HG03575 (cell line): Measurements from ENCODE around the gene BIN1.
A peak's percentile ranks its signal among the peaks of the same experiment; 100 is the strongest.
"Not testable (repeated sequence)": the region's sequence is repeated elsewhere in the genome, so short reads cannot be mapped to it uniquely, and the experiment has no call there.

Source experiments
- ATAC-seq: cut with Tn5 transposase; IDR thresholded peaks from one replicate; pipeline ENCODE4 v1.9.1; 2021; ENCODE audit not compliant: unreplicated experiment, insufficient number of reproducible peaks, low FRiP score; ENCODE audit errors: extremely low read depth

The BIN1 gene

DNA sequence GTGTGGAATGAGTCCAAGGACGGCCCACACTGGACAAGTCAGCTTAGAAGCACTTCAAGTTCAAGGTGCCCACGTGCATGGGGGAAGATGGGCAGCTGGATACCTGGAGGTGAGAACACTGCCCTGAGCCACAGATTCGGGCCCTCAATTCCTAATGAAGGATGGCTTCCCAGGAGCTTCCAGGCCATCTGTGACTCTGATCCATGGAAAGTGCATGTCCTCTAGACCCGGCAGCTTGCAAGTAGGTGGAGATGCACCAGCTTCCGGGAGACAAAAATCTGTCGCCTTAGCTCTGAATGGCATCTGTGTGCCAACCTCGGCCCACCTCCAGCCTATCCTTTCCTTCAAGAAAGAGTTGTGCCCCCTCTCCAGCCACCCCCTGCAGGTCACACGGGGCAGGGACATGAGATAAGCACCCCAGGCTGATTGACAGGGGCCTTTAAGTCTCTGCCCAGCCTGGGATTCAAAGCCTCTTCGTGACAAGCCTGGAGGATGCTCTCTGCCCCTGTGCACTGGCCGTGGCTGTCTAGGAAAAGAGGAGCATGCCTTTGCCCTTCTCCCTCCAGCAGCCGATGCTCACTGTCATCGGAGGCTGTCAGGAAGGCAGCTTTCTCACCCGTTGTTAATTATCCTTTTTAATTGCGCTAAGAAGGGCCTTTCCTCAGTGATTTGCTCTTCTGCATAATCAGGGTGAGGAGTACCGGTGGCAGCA is 65.5 kb downstream of the BIN1 start:
- no peak for ATAC-seq

DNA sequence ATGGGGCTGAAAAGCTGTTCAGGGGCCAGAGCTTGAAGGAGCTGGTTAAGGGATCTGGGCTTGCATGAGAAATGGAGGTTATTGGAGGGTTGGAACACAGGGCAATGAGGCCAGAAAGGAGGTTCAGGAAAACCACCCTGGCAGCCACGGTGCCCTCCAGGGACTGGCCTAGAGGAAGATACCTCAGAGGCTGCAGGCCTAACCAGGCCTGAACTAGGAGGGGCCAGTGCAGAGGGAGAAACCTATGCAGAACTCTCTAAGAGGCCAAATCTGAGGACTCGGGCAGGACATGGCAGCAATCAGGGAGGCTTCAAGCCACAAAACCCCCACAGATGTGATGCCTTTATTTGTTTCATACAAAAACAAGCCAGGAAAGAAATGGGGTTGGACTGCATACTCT is 66.8 kb downstream of the BIN1 start:
- no peak for ATAC-seq

DNA sequence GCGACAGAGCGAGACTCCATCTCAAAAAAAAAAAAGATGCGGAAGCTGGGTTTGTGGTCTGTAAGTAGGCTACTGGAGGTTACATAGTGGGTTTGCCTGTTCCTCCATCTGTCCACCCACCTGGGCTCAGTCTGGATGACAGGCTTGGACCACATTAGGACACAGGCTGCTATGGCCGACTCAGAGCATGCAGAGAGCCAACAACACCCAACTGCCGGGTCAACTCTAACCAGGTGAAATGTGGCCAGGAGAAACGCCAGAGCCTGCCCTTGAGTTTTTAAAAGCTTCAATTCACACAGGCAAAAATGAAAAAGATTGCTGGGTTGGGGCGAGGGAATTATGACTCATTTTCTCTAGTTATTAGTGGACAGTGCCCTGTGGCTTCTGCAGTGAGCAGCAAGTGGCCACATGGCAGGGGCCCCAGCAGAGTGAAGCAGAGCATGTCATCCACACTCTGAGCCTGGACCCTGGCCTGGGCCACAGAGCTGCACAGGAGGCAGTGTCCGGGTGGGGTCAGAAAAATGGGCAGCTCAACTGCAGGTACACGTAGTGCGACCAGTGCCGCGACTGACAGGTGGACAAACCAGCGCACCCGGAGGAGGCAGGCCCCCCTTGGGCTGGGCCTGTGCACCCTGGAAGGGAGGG is 67.4 kb downstream of the BIN1 start:
- peak; percentile 34 for ATAC-seq

DNA sequence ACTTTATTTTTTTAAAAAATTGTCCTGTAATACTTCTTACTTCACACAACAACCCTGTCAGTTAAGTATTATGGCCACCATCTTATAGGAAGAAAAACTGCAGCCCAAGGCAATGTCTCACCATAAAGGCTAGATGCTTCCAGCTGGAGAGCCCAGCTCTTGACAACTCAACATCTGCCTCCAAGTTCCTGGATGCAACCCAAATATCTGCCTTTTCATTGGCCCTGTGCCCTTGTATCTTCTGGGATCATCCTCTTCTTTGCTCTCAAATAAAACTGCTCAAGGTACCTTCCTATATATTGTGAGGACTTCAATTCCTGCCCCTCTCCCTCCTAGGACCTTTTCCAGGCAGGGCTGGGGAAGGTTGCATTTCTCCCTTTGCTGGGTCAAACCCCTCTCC is 69.5 kb downstream of the BIN1 start:
- no peak for ATAC-seq

DNA sequence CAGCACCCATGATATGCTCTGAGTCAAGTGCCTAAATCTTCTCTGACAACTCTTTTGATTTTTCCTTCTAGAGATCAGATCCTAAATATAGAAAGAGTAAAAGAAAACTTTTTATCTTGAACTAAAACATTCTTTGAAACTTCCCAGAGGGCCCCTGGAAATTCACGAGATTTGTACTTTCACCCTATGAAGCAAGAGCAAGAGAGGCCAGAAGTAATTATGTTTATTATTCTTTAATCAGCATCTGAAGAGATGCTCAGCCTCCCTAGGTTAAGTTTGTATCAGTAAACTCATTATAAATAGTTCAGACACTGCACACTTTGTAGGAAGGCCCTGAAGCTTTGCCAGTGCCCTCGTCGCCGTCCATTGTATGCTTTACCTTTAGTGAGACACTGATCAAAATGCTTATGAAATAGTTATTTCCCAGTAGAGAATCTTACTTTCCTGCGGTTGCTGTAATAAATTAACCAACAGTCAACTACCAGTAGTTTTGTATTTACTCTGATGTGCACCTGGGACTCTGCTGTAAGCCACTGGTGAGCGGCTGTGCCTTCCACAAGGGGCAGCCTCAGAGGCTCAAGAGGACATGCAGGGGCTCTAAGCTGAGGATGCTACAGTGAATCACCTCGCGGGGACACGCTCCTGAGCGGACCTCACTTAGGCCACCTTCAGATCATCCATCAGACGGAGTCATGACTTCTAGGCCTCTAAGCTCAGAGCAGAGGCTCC is 71.9 kb downstream of the BIN1 start:
- no peak for ATAC-seq

DNA sequence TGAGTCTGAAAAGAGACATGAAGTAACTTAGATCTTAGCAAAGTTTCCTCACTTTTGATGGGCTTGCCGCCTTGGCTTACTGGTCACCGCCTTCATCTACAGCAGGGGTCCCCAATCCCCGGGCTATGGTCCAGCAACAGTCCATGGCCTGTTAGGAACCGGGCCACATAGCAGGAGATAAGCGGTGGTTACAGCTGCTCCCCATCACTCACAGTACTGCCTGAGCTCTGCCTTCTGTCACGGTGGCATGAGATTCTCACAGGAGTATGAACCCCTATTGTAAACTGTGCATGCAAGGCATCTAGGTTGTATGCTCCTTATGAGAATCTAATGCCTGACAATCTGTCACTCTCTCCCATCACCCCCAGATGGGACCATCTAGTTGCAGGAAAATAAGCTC is 72.9 kb downstream of the BIN1 start:
- ATAC-seq, result no peak

DNA sequence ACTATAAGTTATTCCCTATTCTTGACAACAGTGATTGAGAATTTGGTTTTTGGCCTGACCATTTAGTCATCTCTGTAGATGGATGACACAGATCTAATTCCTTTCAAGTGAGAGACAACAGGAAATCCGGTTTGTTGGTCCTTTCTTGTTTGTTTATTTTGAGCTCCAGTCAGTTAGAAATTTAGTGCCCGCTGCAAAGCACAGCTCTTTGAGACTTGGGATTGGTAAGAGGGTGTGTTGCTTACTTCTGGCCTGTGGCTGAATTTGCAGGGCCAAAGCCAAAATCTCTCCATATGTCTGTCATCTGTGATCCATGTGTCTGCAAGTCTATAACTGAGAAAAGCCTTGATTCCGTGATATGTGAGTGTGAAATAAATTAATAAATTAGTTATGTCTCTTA is 74.3 kb downstream of the BIN1 start:
- no peak for ATAC-seq

DNA sequence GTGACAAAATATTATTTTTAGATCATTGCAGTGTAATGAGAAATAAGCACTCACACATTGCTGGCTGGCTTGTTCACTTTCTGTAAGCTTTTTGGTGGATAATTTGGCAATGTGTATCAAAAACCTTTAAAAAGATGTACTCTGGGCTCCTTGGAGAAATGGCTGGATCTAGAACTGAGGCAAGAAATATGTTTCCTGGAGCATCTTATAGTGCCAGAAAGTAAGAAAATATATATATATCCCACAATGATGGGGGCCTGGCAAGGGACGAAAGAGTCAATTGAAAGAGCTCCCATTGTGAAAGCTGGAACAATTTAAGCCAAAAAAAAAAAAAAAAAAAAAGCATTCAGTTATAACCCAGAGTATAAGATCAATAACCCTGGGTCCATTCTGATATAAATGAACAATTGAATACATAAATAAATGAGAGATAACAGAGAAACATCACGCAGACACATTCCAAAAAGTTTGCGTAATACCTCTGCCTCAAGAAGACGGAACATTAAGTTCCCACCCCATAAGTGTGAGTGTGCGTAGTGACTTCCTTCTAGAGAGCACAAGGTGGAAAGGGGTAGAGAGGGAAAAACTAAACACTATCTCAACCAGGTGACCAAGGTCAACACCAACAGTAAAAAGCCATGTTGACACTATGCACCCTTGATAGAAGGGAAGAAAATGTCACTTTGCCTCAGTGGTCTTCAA is 77.5 kb downstream of the BIN1 start:
- ATAC-seq, result no peak

DNA sequence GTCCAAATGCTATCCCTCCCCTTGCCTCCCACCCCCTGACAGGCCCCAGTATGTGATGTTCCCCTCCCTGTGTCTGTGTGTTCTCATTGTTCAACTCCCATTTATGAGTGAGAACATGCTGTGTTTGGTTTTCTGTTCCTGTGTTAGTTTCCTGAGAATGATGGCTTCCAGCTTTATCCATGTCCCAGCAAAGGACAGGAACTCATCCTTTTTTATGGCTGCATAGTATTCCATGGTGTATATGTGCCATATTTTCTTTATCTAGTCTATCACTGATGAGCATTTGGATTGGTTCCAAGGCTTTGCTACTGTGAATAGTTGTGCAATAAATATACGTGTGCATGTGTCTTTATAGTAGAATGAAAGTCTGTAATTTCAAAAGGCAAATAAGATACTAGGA is 78.2 kb downstream of the BIN1 start:
- not testable (repeated sequence) for ATAC-seq

DNA sequence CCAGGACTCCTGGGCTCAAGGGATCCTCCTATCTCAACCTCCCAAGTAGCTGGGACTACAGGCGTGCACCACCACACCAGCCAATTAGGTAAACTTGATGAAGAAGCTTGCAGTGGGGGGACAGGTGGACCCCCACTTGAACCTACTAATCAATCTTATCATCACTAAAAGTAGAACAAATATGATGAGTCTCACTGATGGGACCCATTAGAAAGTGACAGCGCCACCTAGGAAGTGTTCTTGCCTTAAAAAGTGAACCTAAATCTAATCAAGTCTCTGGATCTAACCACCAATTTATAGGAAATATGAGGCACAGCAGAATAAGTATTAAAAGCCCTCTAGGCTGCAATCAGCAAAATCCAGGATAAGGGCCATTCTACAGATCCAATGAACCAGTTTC is 79.2 kb downstream of the BIN1 start:
- ATAC-seq, result no peak

DNA sequence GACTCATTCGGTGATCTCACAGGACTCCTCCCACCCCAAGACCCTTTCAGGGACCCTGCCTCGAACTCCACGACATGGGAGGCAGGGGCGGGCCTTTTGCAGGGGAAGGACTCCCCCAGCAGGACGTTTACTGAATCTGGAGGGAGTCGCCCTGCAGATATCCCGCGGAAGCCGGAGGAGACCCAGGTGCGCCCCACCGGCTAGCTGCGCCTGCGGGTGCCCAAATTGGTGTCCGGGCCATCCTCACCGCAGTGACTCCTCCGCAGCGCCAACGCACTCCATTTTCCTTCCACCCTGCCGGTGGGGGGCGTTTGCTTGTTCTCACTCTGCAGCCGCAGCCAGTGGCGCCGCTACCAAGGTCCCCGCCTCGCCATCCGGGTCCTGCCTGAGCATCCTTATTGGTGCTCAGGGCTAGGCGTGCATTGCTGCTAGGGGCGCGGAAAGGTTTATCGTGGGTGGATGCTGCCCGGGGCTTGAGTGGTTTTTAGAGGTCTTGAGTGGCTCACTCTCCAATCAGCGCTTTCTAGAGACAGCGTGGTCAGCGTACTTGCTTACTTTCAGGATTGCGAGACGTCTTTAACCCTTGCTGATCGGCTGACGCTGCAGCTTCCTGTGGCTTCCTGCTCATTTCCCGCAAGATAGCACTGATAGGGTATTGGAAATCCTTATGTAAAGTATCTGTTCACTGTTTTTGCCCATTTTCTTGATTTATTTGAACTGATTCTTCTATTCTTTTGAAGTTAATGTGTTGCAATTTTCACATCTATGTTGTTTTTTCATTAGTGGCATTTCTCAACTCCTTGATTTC is 81.4 kb downstream of the BIN1 start:
- no peak for ATAC-seq

DNA sequence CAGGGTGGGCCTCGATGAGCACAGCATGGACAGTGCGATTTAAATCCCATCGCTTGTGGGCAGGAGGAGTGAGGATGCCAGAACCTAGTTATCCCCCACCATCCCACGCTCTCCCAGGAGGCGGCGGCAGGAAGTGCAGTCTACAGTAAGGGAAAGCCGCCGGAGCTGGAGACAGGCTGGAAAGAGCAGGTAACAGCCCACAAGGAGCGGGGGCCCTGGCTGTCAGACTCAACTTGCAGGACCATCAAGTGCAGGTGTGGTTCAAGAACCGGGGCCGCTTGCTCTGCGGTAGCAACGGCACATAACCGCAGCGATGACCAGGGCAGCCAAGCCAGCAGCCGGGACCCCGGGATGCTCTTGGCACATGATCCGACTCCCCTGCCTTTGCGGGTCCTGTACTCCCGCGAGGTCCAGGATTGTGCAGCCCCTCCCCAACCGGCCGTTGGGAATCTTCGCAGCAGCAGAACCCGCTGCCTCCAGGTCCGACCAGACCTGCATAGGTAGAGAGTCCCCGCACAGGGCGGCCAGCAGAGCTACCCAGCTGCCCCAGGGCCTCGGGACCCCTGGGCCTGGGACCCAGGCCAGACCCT is 82.1 kb downstream of the BIN1 start:
- ATAC-seq, result no peak

DNA sequence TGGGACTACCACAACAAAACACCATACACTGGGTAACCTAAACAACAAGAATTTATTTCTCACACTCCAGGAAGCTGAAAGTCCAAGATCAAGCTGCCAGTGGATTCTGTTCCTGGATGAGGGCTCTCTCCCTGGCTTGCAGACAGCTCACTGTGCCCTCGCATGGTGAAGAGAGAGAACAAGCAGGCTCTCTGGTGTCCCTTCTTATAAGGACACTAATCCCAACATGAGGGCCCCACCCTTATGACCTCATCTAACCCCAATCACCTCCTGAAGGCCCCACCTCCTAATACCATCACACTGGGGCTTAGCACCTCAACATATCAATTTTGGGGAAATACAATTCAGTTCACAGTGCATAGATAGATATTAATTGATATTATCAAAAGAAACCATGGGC is 83.5 kb downstream of the BIN1 start:
- ATAC-seq, result no peak

DNA sequence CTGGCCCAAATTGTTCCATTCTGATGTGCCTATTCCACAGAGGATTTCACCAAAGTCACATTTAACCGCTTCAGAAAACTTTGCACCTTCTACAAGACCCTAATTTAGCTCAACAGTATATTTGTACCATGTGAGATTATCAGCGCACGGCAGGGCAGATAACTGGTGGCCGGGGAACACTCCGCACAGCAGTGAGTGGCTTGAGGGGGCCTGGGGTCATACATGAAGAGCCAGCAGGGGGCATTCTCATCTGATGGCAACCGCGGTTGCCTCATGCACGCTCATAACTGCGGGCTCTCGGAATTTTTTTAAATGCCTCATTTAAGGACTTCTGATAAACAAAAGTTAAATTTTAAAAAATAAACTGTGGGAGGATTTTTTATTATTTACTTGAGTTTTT is 84.1 kb downstream of the BIN1 start:
- ATAC-seq, result no peak

DNA sequence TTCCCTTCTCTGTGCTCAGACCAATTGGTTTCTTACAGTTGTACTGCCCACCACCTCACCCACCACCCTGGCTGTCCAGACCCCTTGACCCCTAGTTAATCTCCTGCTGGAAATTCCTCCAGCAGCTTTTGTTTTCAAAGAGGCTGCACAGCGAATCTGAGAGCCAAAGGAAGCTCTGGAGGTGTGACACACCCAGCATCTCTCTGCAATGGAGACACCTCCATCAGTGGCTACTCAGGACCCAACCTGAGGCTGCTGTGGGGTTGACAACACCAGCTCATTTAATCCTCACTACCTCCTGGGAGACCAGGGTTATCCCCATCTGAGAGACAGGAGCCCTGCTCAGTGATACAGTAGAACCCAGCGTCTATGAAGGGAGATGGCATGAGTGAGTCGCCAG is 86.4 kb downstream of the BIN1 start:
- ATAC-seq, result no peak

DNA sequence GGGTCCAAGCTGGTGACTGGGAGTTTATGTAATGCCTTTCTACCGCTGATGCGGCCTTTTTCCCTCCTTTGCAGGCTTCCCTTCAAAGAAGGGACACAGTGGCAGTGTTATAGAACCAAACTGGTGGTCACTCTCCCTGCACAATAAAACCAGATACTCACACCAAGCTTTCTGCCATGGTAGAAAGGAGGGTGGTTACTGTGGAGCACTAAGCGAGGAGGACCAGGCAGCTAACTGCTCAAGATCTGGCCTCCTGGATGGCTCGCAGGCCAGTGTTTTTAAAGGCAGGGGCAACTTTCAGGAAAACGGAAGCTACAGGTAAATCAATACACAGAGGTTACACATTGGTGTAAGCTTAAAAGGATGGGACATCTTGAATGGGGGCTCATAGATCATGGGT is 89.4 kb downstream of the BIN1 start:
- no peak for ATAC-seq

DNA sequence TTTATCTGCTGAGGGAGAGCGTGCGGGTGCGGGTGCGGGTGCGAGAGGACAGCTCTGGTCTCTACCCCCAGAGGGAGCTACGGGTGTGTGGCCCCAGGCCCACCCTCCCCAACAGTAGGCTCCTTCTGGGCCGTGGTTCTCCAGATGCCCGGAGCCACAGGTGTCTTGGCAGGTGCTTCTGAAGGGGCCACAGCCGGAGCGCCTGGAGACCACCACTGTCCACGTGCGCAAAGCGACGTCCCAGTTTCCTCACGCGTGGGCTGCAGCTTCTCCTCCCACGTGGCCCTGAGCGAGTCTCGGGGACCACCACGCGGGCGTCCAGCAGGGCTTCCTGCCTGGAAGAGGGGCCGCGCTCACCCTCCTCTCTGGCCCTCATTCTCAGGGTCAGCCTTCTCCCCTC is 90.6 kb downstream of the BIN1 start:
- ATAC-seq, result no peak

DNA sequence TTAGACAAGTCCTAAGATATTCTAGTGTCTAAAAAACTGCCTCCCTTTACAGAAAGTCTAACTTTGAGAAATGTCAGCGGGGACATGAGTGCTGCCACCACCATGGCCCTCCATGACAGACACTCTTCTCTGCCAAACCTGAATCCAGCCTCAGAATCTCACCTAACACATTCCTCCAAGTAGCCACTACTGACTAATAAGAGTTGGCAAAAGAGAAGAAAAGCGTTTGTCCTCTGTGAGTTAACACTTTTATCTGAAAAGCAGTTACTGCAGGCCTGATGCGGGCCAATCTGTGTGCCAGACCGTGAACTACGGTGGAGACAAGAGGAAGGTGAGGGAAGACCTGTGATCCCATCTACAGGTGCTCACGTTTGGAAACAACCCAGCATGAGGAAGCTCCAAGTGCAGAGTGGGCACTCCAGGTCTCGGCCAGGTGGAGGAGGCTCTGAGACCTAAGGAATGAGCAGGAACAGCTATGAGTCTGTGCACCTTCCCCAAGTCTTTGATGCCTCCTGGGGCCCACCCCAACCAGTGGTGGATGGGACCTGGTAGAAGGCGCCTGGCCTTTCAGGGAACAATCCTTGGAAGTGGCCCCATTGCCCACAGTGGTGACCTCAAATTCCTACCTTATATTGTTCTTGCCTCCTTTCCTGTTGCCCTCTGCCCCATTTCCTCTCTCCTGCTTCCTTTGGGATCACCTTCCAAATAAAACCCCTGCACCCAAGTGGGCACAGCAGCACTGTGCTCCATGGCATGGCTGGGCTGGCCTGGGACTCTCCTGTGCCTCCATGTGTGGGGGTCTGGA is 91.6 kb downstream of the BIN1 start:
- ATAC-seq, result no peak
